Parathyroid adenoma (tissue), 2 donors: ENCODE results near the gene SIK3.

Experiments used
- H2AFZ ChIP-seq: fragments of 300-600 bp; sonication (generic); one replicate; pipeline ENCODE4 v1.7.0; 2017; ENCODE audit warnings: antibody characterized with exemption, mild to moderate bottlenecking
- H3K27ac ChIP-seq: fragments of 300-600 bp; sonication (generic); one replicate; pipeline ENCODE4 v1.7.0; 2017
- H3K27me3 ChIP-seq: fragments of 300-600 bp; sonication (generic); one replicate; pipeline ENCODE4 v1.7.0; 2017; ENCODE audit warnings: low read length; ENCODE audit not compliant: control insufficient read depth, insufficient read depth
- H3K36me3 ChIP-seq: fragments of 300-600 bp; sonication (generic); one replicate; pipeline ENCODE4 v1.7.0; 2017; ENCODE audit warnings: low read length; ENCODE audit not compliant: control insufficient read depth, insufficient read depth
- H3K4me1 ChIP-seq: fragments of 300-600 bp; sonication (generic); one replicate; pipeline ENCODE4 v1.7.0; 2017; ENCODE audit warnings: control low read depth
- H3K4me2 ChIP-seq: fragments of 300-600 bp; sonication (generic); one replicate; pipeline ENCODE4 v1.7.0; 2017; ENCODE audit warnings: low read length
- H3K4me3 ChIP-seq: fragments of 300-600 bp; sonication (generic); one replicate; pipeline ENCODE4 v1.7.0; 2017; ENCODE audit warnings: low read depth, low read length
- H3K79me2 ChIP-seq: fragments of 300-600 bp; sonication (generic); one replicate; pipeline ENCODE4 v1.7.0; 2017; ENCODE audit warnings: control low read depth
- H3K9ac ChIP-seq: fragments of 300-600 bp; sonication (generic); one replicate; pipeline ENCODE4 v1.7.0; 2017; ENCODE audit warnings: mild to moderate bottlenecking
- H3K9me3 ChIP-seq: fragments of 300-600 bp; sonication (generic); one replicate; pipeline ENCODE4 v1.7.0; 2017; ENCODE audit warnings: low read length; ENCODE audit not compliant: control insufficient read depth
- TF ChIP-seq, protein P1 (sequence below): fragments of 300-600 bp; sonication (generic); IDR thresholded peaks from one replicate; pipeline ENCODE4 v1.7.0; 2017; ENCODE audit warnings: antibody characterized with exemption, mild to moderate bottlenecking
- donor health status: primary hyperparathyroidism.

The SIK3 gene

DNA sequence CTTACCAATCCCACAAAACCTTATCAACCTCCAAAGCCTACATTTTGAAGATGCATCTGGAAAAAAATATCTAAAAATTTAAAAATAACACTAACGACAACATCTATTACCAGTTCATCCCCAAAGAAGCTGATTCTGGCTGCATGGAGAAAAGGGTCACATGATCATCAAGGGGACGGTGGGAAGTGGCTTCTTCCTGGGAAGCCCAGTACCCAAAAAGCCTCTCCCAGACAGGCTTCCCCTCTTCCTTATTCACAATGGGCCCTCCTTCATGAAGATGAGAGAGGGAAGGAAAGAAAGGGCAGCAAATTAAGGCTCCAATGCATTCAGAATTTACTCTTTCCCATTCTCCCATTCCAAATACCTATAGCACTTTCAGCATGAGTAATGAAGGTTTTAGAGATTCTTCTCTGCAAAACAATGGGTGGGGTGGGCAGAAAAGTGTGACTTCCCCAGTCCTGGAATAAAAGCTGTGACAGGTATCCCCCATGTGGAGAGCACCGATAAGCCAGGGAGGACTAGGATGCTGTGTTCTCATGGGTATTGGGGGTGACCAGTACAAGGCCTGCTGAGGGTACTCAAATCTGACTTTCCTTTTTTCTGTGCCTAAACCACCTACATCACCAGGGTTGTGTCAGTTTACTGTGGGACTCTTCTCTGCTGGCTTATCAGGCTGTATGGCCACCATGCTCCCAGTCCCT, 88.2 kb downstream of the SIK3 start:
- Histone ChIP-seq H3K4me2 (no peak overlapping the region), H3K9ac (no peak overlapping the region), H3K27ac (no peak overlapping the region), H2AFZ (no peak overlapping the region), H3K27me3 (no peaks in the 10 kb centered on the region), H3K4me3 (no peak overlapping the region), H3K4me1 (no peaks in the 10 kb centered on the region), H3K36me3 (no peaks in the 10 kb centered on the region), H3K9me3 (no peaks in the 10 kb centered on the region), H3K79me2 (peaks cover 10% of the 10 kb centered on the region)
- TF ChIP-seq, protein P1, sequence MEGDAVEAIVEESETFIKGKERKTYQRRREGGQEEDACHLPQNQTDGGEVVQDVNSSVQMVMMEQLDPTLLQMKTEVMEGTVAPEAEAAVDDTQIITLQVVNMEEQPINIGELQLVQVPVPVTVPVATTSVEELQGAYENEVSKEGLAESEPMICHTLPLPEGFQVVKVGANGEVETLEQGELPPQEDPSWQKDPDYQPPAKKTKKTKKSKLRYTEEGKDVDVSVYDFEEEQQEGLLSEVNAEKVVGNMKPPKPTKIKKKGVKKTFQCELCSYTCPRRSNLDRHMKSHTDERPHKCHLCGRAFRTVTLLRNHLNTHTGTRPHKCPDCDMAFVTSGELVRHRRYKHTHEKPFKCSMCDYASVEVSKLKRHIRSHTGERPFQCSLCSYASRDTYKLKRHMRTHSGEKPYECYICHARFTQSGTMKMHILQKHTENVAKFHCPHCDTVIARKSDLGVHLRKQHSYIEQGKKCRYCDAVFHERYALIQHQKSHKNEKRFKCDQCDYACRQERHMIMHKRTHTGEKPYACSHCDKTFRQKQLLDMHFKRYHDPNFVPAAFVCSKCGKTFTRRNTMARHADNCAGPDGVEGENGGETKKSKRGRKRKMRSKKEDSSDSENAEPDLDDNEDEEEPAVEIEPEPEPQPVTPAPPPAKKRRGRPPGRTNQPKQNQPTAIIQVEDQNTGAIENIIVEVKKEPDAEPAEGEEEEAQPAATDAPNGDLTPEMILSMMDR: no peak

DNA sequence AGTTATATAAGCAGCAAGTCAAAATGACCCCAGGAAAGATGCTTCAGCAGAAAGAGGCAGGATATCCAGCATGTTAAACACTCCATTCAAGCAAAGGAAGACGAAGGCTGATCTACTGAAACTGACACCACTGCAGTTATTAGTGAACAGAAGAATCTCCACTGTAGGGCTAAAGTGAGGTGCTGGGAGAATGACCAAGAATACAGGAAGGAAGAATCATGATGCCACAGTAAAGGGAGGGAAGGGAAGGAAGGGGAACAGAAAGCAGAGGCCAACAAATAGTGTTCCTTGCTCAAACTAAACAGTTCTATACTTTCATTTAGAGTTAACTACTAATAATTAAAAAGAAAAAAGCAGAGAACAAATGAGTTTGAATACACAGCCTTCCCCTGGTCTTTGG, 92.5 kb downstream of the SIK3 start:
- H3K36me3 ChIP-seq: no peaks in the 10 kb centered on the region
- TF ChIP-seq, protein P1: no peak
- H3K4me1 ChIP-seq: no peaks in the 10 kb centered on the region
- H3K9me3 ChIP-seq: no peaks in the 10 kb centered on the region
- peaks cover 4% of the 10 kb centered on the region for H3K79me2 ChIP-seq
- H3K9ac ChIP-seq: no peak overlapping the region
- H2AFZ ChIP-seq: no peak overlapping the region
- no peak overlapping the region for H3K27ac ChIP-seq
- H3K4me2 ChIP-seq: no peak overlapping the region
- no peak overlapping the region for H3K4me3 ChIP-seq
- H3K27me3 ChIP-seq: no peaks in the 10 kb centered on the region

DNA sequence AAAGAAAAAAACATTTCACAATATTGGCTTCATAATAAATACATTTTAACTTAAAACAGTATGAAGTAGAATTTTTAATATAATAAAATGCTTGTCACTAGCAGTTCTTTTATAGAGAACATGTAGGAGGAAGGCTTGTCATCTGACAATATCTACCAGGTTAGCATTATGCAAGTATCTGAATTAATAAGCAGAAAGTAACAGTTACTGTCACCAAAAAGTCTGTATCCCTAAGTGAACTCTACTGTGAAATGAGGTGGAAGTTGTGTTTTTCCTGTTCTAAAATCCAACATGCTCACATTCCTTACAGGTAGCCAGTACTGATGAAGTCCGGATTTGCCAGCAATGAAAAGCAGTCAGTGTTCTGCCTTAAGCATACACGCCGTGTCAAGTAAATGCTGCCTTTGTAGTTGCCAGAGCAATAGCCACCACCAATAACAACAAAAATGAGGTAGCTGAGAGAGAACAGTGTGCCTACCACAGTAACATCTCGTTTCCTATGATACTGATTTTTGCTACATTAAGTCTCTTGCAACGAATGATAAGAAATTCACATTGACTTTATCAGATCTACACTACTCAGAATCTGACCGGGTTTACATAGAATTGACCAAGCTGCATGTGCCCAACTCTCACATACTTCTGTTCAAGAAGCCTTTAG, 95.5 kb downstream of the SIK3 start:
- TF ChIP-seq, protein P1: no peak
- H3K4me3 ChIP-seq: no peak overlapping the region

DNA sequence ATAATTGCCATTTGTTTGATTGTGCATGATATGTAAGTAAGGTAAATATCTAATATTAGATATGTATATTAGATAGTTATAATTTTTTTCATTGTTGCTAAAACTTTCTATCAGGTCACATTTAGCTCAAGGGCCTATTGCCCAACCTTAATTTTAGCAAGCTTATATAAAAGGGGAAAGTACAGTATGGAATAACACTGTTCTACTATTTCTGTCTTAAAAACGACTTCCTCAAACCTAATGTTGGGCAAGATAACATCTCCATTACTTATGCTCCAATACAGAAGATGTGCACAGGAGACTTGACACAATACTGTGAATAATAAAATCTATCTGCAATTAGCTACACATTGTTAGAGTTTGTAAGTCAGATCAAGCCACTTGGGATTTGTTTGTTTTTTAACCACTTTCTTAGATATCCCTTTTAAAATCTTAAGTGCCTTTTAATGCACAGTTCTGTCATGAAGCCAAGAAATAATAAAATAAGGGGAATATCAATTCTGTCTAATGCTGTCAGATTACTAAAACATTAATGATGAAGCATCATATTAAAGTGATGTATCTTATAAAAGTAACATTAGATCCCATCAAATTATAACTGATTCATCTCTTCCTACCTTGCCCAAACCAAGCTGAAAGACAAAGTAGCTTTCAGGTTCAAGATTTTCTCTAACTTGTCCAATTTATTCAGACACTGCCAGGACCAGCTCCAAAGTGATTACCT, 98.1 kb downstream of the SIK3 start:
- H2AFZ ChIP-seq: no peak overlapping the region
- H3K9me3 ChIP-seq: no peaks in the 10 kb centered on the region
- no peak overlapping the region for H3K4me2 ChIP-seq
- no peak overlapping the region for H3K4me3 ChIP-seq
- no peaks in the 10 kb centered on the region for H3K27me3 ChIP-seq
- TF ChIP-seq, protein P1: no peak
- no peak overlapping the region for H3K9ac ChIP-seq
- H3K79me2 ChIP-seq: peaks cover 5% of the 10 kb centered on the region
- H3K36me3 ChIP-seq: no peaks in the 10 kb centered on the region
- no peaks in the 10 kb centered on the region for H3K4me1 ChIP-seq
- no peak overlapping the region for H3K27ac ChIP-seq

More for the DNA sequence above, 95.5 kb downstream of the SIK3 start:
- no peaks in the 10 kb centered on the region for H3K4me1 ChIP-seq
- no peaks in the 10 kb centered on the region for H3K27me3 ChIP-seq
- no peak overlapping the region for H3K4me2 ChIP-seq
- H2AFZ ChIP-seq: no peak overlapping the region
- peaks cover 4% of the 10 kb centered on the region for H3K79me2 ChIP-seq
- no peak overlapping the region for H3K27ac ChIP-seq
- no peak overlapping the region for H3K9ac ChIP-seq
- H3K9me3 ChIP-seq: no peaks in the 10 kb centered on the region
- H3K36me3 ChIP-seq: no peaks in the 10 kb centered on the region
